GM11168 (cell line): Measurements from ENCODE around the gene PLOD2.

ENCODE experiments used
- in situ Hi-C: fragments of 300-500 bp; cut with MboI; formaldehyde crosslinking; loops from one replicate; pipeline ENCODE4 v1.12.0; 2022; ENCODE audit warnings: low sequenced_read_pairs; ENCODE audit not compliant: unreplicated experiment

The PLOD2 gene

GRCh38 chr3:146065573-146066006 is 95.4 kb downstream of the PLOD2 start:
- in situ Hi-C loops: no loop called here

- in situ Hi-C loops: no loop called here
Observed at GRCh38 chr3:146058241-146058640, 102.7 kb downstream of the PLOD2 start.

- in situ Hi-C loops: no loop called here
Observed at GRCh38 chr3:146052791-146053310, 108.1 kb downstream of the PLOD2 start.

- in situ Hi-C loops: no loop called here
Observed at GRCh38 chr3:146052056-146052790, 108.8 kb downstream of the PLOD2 start.

- in situ Hi-C loops: no loop called here
Observed at GRCh38 chr3:146050691-146051090, 110.3 kb downstream of the PLOD2 start.

GRCh38 chr3:146047485-146047884 is 113.5 kb downstream of the PLOD2 start:
- in situ Hi-C loops: no loop called here

DNA sequence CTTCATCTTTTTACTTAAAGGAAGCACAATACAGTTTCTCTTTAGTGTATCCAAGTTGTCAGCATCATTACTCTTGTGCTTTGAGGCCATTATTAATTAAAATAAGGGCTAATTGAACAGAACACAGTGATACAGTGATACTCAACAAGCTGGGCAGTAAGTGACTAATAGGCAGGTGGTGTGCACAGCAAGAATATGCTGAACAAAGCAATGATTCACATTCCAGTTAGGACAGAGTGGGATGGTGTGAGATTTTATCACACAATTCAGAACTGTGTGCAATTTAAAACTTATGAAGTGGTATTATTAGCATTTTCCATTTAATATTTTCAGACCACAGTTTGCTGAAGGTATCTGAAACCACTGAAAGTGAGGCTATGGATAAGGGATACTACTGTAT is 116.9 kb downstream of the PLOD2 start:
- in situ Hi-C loops: no loop called here

DNA sequence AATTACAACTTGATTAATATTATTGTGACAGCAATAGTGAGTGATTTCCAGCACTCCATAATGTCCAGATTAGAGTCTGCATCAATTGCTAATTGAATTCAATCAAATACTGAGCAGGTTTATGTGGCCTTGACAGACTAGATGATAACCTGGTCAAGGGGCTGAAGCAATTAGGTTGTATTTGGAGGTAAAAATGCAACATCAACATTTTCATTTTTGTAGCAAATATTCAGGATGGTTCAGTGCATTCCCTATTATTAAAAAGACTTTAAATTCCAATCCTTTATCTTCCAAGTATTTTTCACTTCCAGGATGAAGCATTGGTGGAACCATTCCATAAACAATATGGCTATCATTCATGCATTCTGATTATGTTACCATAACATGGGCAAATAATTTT is 120.4 kb downstream of the PLOD2 start:
- in situ Hi-C loops: no loop called here

DNA sequence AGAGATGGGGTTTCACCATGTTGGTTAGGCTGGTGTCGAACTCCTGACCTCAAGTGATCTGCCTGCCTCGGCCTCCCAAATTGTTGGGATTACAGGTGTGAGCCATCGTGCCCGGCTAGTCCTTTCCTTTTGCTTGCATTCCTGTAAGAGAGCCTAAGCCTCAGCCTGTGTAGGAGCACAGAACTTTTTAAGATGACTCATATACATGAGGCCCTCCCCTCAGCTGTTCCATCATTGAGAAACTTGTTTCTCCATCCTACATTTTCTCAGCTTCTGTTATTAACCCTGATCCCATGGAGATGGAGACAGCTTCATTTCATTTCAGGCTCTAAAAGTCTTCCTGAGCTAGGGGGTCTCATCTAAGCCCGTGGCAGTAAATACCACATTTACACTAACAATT is 123.3 kb downstream of the PLOD2 start:
- in situ Hi-C loops: no loop called here

DNA sequence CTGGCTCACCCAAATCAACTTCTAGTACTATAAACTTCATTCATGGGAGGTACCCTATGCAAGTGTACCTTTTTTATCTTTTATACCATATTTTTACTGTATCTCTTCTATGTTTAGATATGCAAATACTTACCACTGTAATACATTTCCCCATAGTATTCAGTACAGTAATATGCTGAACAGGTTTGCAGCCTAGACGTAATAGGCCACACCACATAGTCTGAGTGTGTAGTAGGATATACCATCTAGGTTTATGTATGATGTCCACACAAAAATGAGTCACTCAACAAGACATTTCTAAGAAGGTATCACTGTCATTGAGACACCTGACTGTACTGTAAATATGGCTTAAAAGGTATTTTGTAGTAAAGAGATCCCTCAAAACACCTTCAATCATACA is 124.7 kb downstream of the PLOD2 start:
- in situ Hi-C loops: no loop called here

DNA sequence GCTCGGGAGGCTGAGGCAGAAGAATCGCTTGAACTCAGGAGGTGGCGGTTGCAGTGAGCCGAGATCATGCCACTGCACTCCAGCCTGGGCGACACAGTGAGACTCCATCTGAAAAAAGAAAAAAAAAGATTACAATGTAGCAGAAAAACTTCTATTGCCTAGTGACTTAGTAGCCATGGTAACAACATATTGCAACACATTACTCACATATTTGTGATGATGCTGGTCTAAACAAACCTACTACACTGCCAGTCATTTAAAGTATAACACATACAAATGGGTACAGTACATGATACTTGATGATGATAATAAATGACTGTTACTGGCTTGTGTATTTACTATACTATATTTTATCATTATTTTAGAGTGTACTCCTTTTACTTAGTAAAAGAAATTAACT is 125.6 kb downstream of the PLOD2 start:
- in situ Hi-C loops: no loop called here

GRCh38 chr3:146033950-146034349 is 127.0 kb downstream of the PLOD2 start:
- in situ Hi-C loops: no loop called here

- in situ Hi-C loops: no loop called here
Observed at GRCh38 chr3:146026547-146026946, 134.4 kb downstream of the PLOD2 start.

- in situ Hi-C loops: no loop called here
Observed at GRCh38 chr3:146024260-146024659, 136.7 kb downstream of the PLOD2 start.

DNA sequence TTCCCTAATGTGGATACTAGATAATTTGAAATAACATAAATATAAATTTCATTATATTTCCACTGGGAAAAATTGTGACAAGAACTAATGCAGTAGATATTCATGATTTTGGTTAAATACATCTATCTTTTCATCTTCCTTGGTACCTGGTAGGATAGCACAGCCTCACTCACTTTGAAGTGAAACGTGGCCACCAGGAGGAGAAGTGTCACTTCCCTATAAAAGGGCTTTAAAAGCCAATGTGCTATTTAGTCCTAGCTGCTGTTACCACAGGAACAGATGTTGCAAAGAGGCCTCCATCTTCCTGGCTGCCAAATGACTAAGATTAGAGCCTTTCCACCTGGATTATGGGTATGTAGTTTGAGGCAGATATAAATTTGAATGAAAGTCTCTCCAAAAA is 140.0 kb downstream of the PLOD2 start:
- in situ Hi-C loops: no loop called here

DNA sequence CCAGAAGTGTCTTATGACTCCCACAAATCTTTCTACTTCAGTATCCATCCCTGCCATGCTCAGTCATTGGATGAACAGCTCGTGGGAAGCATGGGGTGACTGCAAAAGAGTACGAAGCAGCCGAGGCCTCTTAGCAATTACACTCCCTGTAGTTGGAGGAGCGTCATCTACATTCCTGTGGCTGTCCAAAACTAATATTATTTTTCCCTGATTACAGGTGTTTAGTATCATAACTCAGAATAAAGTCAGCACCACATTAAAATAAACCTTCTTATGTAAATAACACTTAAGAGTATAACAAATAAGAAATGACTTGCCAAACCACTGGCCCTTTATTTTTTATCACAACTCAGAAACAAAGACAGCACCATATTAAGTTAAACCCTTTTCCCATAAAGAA is 141.5 kb downstream of the PLOD2 start:
- in situ Hi-C loops: no loop called here
